ENCODE measurements around the gene IFI16.

DNA sequence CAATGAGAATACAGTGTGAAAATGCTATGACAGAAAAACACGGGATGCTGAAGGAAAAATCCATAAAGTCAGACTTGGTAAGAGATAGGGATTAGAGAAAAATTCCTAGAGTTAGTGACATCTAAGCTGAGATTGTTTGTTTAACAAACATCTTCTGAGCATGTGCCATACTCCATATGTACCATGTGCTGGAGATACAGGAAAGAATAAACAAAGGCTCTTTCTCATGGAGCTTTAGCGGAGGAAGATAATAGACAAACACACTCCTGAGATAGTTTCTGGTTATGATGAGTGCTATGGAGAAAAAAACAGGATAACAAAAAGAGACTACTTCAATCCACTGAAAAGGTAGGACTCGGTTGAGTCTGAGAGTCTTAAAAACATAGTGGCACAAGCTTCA lies 88.9 kb downstream of the IFI16 start:
- TF ChIP-seq, protein P1, sequence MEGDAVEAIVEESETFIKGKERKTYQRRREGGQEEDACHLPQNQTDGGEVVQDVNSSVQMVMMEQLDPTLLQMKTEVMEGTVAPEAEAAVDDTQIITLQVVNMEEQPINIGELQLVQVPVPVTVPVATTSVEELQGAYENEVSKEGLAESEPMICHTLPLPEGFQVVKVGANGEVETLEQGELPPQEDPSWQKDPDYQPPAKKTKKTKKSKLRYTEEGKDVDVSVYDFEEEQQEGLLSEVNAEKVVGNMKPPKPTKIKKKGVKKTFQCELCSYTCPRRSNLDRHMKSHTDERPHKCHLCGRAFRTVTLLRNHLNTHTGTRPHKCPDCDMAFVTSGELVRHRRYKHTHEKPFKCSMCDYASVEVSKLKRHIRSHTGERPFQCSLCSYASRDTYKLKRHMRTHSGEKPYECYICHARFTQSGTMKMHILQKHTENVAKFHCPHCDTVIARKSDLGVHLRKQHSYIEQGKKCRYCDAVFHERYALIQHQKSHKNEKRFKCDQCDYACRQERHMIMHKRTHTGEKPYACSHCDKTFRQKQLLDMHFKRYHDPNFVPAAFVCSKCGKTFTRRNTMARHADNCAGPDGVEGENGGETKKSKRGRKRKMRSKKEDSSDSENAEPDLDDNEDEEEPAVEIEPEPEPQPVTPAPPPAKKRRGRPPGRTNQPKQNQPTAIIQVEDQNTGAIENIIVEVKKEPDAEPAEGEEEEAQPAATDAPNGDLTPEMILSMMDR (conservative IDR thresholded peaks at IDR 0.05; ENCODE audit: low read depth, low read length), result no peak
- TF ChIP-seq EZH2 (IDR thresholded peaks at IDR 0.05; ENCODE audit: low read length, unreplicated experiment) (no peak), EZH2phosphoT487 (IDR thresholded peaks at IDR 0.05; ENCODE audit: borderline replicate concordance, low read length) (no peak)
